Astrocyte (in vitro differentiated cells and primary cell): ENCODE data around the gene POMGNT1. TPM values are rescaled to one million over a fixed set of nuclear protein-coding genes. Genes with fewer than 3 reads are reported as not detected.

Experiments
- DNase-seq: peaks from one replicate; pipeline ENCODE4 v3.0.0-alpha.2; 2010; ENCODE audit warnings: low read depth
- FAIRE-seq: peaks from 2 replicates; lab custom pipeline; 2011; peaks lifted over from hg19 to GRCh38; lab: Jason Lieb, UNC
- H2AFZ ChIP-seq: 2 replicates; pipeline ENCODE4 v1.6.0; 2012; ENCODE audit warnings: low read depth, low read length, inconsistent platforms
- H3K27ac ChIP-seq: 2 replicates; pipeline ENCODE4 v1.5.1; 2011; ENCODE audit warnings: low read depth, low read length, inconsistent platforms
- H3K27me3 ChIP-seq: 2 replicates; pipeline ENCODE4 v1.6.0; 2011; ENCODE audit warnings: low read length, inconsistent platforms; ENCODE audit not compliant: insufficient read depth
- H3K36me3 ChIP-seq: 2 replicates; pipeline ENCODE4 v1.5.1; 2011; ENCODE audit warnings: low read length, inconsistent platforms; ENCODE audit not compliant: insufficient read depth
- H3K4me1 ChIP-seq: 2 replicates; pipeline ENCODE4 v1.5.1; 2011; ENCODE audit warnings: low read length, inconsistent platforms; ENCODE audit not compliant: insufficient read depth
- H3K4me2 ChIP-seq: 2 replicates; pipeline ENCODE4 v1.6.0; 2012; ENCODE audit warnings: low read length, inconsistent platforms
- H3K4me3 ChIP-seq: 2 replicates; pipeline ENCODE4 v1.5.1; 2011; ENCODE audit warnings: low read depth, mild to moderate bottlenecking, low read length, inconsistent platforms; ENCODE audit not compliant: insufficient read depth
- H3K79me2 ChIP-seq: 2 replicates; pipeline ENCODE4 v1.6.0; 2012; ENCODE audit warnings: mild to moderate bottlenecking, low read length, inconsistent platforms; ENCODE audit not compliant: insufficient read depth
- H3K9ac ChIP-seq: 2 replicates; pipeline ENCODE4 v1.6.0; 2012; ENCODE audit warnings: mild to moderate bottlenecking, low read length, inconsistent platforms
- H3K9me3 ChIP-seq: 2 replicates; pipeline ENCODE4 v1.5.1; 2012; ENCODE audit warnings: low read depth, mild to moderate bottlenecking, low read length, inconsistent platforms; ENCODE audit not compliant: insufficient read depth
- H4K20me1 ChIP-seq: 2 replicates; pipeline ENCODE4 v1.6.0; 2012; ENCODE audit warnings: low read length, inconsistent platforms; ENCODE audit not compliant: insufficient read depth
- H3K27ac Mint-ChIP-seq: one replicate; pipeline ENCODE4 v1.8.0; 2021; ENCODE audit warnings: mild to moderate bottlenecking, mixed read lengths; ENCODE audit not compliant: unreplicated experiment
- H3K27me3 Mint-ChIP-seq: one replicate; pipeline ENCODE4 v1.8.0; 2021; ENCODE audit warnings: low read depth, mixed read lengths; ENCODE audit not compliant: unreplicated experiment
- H3K36me3 Mint-ChIP-seq: one replicate; pipeline ENCODE4 v1.8.0; 2021; ENCODE audit warnings: low read depth, mixed read lengths; ENCODE audit not compliant: unreplicated experiment
- H3K4me1 Mint-ChIP-seq: one replicate; pipeline ENCODE4 v1.8.0; 2021; ENCODE audit warnings: low read depth, mixed read lengths; ENCODE audit not compliant: unreplicated experiment
- H3K4me3 Mint-ChIP-seq: one replicate; pipeline ENCODE4 v1.8.0; 2021; ENCODE audit warnings: mild to moderate bottlenecking, moderate library complexity, mixed read lengths; ENCODE audit not compliant: unreplicated experiment
- H3K9me3 Mint-ChIP-seq: one replicate; pipeline ENCODE4 v1.8.0; 2021; ENCODE audit warnings: mild to moderate bottlenecking, mixed read lengths; ENCODE audit not compliant: unreplicated experiment
- EZH2 ChIP-seq: IDR thresholded peaks from 2 replicates; pipeline ENCODE4 v1.6.1; 2012; ENCODE audit warnings: mild to moderate bottlenecking, low read length, inconsistent platforms; ENCODE audit not compliant: insufficient read depth
- total RNA-seq: library from RNA; stranded (reverse); gene quantifications from 2 replicates; pipeline ENCODE4 v1.2.1, GENCODE V29; 2021
- TF ChIP-seq, protein P1 (sequence below): IDR thresholded peaks from 2 replicates; pipeline ENCODE4 v1.5.1; 2011; ENCODE audit warnings: low read depth, mild to moderate bottlenecking, inconsistent platforms, low read length, moderate library complexity; ENCODE audit not compliant: insufficient read depth

Gene POMGNT1
- total RNA-seq, 1 donor from 2014 or later, result 55.1 TPM

DNA sequence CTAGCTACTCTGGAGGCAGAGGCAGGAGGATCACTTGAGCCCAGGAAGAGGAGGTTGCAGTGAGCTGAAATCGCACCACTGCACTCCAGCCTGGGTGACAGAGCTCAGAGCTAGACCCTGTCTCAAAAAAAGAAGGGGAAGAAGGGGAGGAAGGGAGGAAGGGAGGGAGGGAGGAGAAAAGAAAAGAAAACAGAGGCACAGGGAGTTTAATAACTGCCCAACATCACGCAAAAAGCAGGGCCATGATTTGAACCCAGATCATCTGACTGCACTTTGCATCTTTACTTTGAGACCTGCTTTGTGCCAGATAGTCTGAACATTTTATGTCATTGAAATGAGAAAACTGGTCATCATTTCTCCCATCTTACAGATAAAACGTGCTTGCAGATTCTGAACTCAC is 6.9 kb upstream of the POMGNT1 start:
- H3K27me3 ChIP-seq, result no peaks in the 10 kb centered on the region
- FAIRE-seq (no peak), DNase-seq (no peak)
- TF ChIP-seq, protein P1, sequence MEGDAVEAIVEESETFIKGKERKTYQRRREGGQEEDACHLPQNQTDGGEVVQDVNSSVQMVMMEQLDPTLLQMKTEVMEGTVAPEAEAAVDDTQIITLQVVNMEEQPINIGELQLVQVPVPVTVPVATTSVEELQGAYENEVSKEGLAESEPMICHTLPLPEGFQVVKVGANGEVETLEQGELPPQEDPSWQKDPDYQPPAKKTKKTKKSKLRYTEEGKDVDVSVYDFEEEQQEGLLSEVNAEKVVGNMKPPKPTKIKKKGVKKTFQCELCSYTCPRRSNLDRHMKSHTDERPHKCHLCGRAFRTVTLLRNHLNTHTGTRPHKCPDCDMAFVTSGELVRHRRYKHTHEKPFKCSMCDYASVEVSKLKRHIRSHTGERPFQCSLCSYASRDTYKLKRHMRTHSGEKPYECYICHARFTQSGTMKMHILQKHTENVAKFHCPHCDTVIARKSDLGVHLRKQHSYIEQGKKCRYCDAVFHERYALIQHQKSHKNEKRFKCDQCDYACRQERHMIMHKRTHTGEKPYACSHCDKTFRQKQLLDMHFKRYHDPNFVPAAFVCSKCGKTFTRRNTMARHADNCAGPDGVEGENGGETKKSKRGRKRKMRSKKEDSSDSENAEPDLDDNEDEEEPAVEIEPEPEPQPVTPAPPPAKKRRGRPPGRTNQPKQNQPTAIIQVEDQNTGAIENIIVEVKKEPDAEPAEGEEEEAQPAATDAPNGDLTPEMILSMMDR, result no peak
- TF ChIP-seq EZH2, result no peak
- no peaks in the 10 kb centered on the region for H3K9me3 Mint-ChIP-seq
- no peak overlapping the region for H2AFZ ChIP-seq
- no peaks in the 10 kb centered on the region for H3K4me1 Mint-ChIP-seq
- H4K20me1 ChIP-seq, result no peaks in the 10 kb centered on the region
- H3K36me3 ChIP-seq, result no peaks in the 10 kb centered on the region
- H3K79me2 ChIP-seq, result no peaks in the 10 kb centered on the region
- H3K4me3 Mint-ChIP-seq, result no peak overlapping the region
- H3K4me1 ChIP-seq, result peaks cover 5% of the 10 kb centered on the region
- H3K4me2 ChIP-seq, result no peak overlapping the region
- H3K36me3 Mint-ChIP-seq, result no peaks in the 10 kb centered on the region
- H3K27ac ChIP-seq, result no peak overlapping the region
- no peak overlapping the region for H3K4me3 ChIP-seq
- no peak overlapping the region for H3K9ac ChIP-seq
- no peaks in the 10 kb centered on the region for H3K9me3 ChIP-seq
- peaks cover 2% of the 10 kb centered on the region for H3K27me3 Mint-ChIP-seq
- H3K27ac Mint-ChIP-seq, result no peak overlapping the region

DNA sequence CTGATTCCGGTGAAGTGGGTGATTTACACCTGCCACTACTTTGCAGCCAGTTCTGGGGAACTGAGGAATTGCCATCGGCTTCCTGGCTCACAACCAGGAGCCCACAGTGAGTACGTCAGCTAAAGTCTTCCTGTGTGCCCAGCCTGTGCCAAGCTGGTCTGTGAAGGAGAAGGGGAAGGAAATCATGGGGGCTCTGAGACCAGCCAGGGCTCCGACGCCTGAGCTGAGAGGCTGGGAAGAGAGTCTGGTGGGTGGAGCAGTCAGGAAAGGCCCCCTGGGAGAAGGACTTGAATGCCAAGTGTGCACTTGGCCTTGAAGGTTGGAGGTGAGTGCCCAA is 6.1 kb upstream of the POMGNT1 start:
- H3K4me3 Mint-ChIP-seq, result peak overlapping the region; percentile 87
- Histone ChIP-seq H2AFZ (peak overlapping the region; percentile 98), H3K4me1 (peaks cover 5% of the 10 kb centered on the region), H3K4me2 (peak overlapping the region; percentile 99), H3K27me3 (no peaks in the 10 kb centered on the region), H3K9ac (no peak overlapping the region), H3K79me2 (no peaks in the 10 kb centered on the region), H3K36me3 (no peaks in the 10 kb centered on the region), H3K4me3 (no peak overlapping the region), H3K27ac (no peak overlapping the region), H3K9me3 (no peaks in the 10 kb centered on the region), H4K20me1 (no peaks in the 10 kb centered on the region)
- H3K36me3 Mint-ChIP-seq, result no peaks in the 10 kb centered on the region
- H3K9me3 Mint-ChIP-seq, result no peaks in the 10 kb centered on the region
- no peak for DNase-seq
- H3K27ac Mint-ChIP-seq, result no peak overlapping the region
- TF ChIP-seq, protein P1, result no peak
- no peak for TF ChIP-seq EZH2
- FAIRE-seq, result no peak
- H3K4me1 Mint-ChIP-seq, result no peaks in the 10 kb centered on the region
- peaks cover 2% of the 10 kb centered on the region for H3K27me3 Mint-ChIP-seq

DNA sequence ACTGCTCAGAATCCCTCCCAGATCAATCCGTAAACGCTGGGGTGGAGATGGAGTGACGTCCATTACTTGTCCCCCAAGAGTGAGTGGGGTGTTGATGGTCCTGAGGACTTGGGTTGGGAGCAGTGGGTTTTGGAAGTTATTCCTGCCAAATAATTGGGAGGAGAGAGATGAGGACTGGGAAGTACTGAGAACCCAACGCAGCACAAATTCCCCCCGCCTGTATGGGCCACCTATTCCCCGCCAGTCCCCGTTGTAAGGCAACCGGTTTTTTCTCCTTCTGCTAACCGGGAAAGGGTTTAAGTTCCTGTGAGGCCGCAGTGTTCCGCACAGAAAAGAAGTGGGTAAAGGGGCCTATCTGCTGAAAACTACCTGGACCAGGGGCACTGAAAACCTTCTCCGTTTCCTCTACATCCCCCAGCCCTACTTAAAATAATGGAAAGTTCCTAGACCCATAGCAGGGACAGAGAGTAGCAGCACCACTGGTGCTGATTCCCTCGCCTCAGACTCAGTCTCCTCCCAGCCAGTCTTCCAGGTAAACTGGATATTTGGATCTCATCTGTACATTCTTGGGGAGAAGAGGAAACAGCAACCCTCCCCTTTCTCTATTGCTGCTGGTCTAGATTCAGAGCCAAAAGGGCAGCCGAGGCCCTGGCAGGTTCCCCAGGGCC is 5.6 kb upstream of the POMGNT1 start:
- TF ChIP-seq, protein P1, result no peak
- TF ChIP-seq EZH2, result no peak
- Mint-ChIP-seq H3K27me3 (peaks cover 2% of the 10 kb centered on the region), H3K4me1 (no peaks in the 10 kb centered on the region), H3K27ac (peak overlapping the region; percentile 48), H3K9me3 (no peaks in the 10 kb centered on the region), H3K36me3 (no peaks in the 10 kb centered on the region), H3K4me3 (peak overlapping the region; percentile 87)
- no peak for DNase-seq
- Histone ChIP-seq H3K79me2 (no peaks in the 10 kb centered on the region), H2AFZ (peak overlapping the region; percentile 98), H3K4me3 (peak overlapping the region; percentile 84), H3K36me3 (no peaks in the 10 kb centered on the region), H3K9ac (peak overlapping the region; percentile 82), H3K27ac (no peak overlapping the region), H3K9me3 (no peaks in the 10 kb centered on the region), H3K4me1 (peaks cover 6% of the 10 kb centered on the region), H3K27me3 (no peaks in the 10 kb centered on the region), H3K4me2 (peak overlapping the region; percentile 99), H4K20me1 (no peaks in the 10 kb centered on the region)
- no peak for FAIRE-seq
